HG03095 (cell line): ENCODE results near the gene KIAA1217.

ENCODE experiments used
- ATAC-seq: cut with Tn5 transposase; IDR thresholded peaks from one replicate; pipeline ENCODE4 v1.9.1; 2021; ENCODE audit warnings: moderate library complexity; ENCODE audit not compliant: unreplicated experiment

Gene KIAA1217

DNA sequence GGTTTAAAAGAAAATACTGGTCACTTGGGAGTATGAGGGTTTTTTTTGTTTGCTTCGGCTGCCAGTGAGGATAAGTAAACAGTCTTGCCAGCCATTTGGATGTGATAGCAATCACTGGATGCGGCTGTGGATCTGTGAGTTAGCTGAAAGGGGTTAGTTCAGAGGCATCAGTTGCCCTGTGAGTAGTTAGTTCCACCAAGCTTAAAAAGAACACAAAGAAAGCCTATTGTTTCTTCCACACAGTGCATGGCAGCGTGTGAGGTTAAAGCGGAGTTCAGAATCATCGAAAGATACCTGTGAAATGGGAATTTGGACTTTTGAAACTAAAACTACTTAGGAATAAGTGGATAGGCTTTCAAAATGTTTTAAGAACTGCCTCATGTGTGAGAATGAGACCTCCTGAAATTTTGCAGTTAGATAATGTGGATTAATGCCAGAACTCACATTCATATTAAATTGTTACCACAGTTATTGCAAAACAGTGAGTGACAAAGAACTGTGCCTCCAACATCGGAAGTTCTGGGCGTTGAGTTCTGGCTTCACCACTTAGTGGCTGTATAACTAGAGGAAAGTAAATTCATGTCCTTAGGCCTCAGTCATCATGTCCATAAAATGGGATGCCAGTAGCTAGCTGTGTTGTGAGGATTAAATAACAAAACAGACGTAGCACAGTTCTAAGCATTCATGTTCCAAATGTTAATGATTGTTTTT is 31.3 kb downstream of the KIAA1217 start:
- ATAC-seq: no peak

DNA sequence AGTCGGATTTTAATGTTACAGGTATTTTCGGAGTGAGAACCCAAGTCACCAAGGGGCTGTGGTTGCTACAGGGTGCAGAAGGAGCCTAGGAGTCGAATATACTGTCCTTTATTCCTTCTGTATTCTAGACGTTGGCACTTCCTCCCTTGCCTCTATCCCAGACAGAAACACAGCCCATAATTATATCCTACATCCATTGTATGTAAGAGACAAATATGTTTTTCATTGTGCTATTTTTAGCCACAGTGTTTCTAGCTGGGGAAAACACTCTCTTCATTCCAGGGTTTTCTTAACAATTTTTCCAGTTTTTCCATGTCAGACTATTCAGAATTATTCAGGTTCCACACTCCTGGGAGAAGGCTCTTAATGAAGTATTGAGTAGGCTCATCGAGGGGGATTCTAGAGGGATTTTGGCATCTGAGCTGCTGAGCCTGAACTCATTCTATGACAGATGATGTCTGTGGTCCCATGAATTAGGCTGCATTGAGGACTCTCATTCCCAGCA is 32.6 kb downstream of the KIAA1217 start:
- ATAC-seq: no peak

DNA sequence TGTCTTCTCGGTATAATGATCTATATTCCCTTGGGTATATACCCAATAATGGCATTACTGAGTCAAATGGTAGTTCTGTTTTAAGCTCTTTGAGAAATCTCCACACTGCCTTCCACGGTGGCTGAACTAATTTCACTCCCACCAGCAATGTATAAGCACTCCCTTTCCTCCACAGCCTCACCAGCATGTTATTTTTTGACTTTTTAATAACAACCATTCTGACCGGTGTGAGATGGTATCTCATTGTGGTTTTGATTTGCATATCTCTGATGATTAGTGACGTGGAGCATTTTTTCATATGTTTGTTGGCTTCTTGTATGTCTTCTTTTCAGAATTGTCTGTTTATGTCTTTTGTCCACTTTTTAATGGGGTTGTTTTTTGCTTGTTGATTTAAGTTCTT is 33.6 kb downstream of the KIAA1217 start:
- no peak for ATAC-seq

DNA sequence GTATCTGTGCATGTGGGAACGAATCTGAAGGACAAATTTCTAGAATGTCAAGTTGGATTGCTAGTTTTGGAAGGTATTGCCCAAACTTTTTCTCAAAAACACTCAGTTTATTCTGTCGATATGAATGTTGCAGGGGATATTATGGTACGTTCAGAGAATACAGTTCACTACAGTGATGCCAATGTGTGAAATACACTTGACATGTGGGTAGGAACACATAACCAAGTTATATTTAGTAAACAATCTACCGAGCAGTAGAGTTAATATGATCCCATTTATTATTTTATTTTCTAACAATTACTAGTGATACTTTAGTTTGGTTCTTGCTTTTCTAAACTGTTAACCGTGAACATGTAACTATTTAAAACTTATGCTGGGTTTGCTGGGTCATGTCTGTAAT is 37.4 kb downstream of the KIAA1217 start:
- ATAC-seq: no peak

DNA sequence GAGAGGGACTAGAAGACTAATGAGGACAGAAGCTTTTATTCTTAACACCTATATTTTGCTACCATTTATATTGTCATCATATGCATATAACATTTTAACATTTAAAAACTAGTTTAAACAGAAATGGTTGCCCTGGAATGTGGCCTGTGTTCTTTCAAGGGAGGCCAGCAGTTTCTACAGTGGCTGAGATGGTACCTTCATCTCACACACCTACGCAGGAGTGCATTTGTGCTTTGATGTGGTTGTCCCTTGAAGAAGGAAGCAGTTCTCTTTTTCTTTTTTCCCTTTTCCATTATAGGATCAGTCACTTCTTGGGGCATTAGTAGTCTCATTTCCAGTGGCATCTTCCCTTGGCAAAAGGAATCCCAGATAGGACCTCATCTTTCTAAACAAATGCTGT is 38.9 kb downstream of the KIAA1217 start:
- ATAC-seq: no peak

DNA sequence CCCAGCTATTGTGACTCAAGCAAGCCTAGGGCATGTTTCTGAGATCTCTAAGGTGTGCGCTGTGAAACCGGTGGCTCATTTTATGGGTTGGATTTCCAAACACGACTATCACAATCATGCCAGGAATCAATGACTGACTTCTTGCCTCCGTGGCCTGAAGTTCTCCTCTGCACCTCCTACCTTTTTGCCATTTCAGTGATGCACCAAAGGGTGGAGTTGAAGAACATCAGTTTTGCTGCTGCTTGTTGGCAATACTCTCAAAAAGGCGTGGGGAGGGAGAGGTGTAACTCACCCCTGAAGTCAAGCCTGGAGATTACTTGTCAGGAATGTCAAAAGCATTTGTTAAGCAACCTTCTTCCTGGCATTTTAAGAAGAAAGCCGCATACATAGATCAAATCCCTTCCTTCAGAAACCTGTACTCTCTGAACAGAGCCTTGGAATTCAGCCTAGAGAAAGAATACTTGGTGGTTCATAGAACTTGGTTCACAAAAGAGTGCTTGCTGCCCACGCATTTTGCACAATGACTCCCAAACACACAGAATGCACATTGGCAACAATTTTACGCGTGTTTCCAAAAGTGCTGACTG is 41.0 kb downstream of the KIAA1217 start:
- no peak for ATAC-seq

DNA sequence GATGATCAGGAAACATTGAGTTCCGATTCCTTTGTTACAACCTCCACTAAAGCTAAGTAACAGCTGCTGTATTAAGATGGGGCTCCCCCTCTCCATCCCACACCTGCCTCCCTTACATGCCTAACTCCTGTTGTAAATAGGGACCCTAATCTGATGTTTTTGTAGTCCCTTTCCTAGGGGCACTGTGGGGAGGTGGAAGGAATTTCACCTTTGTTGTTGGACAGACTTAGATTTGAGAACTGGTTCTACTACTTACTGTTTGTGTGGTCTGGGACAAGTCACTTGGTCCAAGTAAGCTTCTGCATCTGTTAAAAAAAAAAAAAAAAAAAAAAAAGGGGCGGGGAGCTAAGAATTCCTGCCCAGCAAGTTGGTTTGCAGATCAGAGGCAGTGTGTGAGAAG is 42.6 kb downstream of the KIAA1217 start:
- ATAC-seq: no peak

DNA sequence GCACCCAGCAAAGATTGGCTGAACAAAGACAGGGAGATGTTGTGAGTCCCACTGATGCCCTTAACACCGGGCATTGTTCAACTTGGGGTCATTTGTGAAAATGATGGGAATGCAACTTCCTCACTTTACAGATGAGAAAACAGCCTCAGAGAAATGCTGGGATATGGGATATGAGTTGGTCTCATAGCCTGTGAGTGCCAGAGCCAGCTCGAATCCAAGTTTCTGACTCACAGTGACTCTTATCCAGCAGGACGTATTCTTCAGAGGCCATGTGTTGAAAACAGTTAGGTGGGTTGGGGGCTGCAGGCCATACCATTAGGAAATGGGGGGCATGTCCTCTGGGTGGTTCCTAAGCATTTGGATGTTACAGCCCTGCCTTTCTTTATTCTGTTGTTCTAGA is 45.2 kb downstream of the KIAA1217 start:
- ATAC-seq: no peak

DNA sequence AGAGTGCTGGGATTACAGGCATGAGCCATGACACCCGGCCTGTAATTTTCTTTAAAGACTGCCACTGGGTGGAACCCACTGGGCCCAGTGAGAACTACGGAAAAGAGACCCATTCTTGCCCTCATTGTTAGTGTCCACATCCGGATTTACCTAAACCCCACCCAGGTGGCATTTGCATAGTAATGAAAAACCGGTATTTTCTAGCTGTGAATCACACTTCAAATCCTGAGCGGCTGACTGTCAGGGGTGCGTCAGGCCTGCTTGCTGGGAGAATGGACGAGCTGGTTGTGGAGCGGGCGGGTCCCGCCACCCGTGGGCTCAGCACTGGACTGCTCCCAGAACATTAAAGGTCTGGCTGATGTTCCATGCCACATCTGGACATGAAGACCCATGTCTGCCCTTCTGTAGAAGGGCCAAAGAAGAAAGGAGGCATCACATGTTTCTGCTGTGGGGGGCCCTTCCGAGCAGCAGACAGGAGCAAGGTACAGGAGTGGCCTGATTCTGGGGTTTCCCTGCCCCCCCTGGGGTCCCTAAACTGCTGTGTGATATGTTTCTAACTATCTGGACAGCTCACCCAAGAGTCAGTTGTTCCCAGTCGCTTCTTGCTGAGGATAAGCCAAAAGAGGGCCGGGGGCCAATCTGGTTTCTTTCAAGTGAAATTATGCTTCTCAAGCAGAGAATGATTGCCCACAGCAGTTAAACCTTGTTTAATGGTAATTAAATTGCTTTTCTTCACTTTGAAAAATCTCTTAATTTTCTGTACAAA is 46.4 kb downstream of the KIAA1217 start:
- ATAC-seq: no peak

DNA sequence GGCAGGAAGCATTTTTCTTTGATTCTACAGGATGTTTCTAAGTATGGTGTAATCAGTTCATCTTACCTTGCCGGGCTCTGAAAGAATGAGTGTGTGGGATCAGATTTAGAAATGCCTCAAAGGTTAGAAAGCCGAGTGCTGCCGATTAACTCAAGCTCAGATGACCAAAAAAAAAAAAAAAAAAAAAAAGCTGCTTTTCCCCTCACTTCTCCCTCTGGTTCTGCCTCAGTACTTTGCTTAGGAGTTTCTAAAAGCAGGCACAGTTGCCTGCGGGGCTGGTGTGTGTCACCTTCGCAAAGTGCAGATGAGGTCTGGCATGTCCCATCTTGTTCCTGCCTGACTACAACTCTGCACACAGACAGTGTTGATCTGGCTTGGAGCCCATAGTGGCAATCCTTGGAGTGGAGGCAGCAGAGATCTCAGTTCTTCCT is 47.0 kb downstream of the KIAA1217 start:
- no peak for ATAC-seq

DNA sequence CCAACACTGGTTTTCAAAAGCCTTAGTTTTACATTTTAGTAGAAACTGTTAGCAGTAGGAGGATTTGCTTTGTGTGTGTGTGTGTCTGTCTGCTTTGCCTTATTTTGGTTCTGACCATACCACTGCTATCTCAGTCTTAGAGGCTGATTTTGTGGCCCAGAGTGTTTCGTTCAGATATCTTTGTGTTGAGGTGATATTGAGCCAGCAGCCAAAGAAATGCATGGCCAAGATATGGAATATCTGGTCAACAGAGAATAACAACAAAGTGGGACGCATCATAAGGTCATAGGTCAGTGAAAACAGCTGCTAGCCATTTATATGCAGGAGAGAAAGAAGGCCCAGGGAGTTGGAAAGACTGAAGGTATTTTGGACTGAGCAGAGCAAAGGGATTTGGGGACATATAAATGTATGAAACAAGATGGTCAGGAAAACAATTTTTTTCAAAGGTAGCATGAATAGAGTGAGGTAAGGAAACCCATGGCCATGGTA is 47.7 kb downstream of the KIAA1217 start:
- no peak for ATAC-seq

DNA sequence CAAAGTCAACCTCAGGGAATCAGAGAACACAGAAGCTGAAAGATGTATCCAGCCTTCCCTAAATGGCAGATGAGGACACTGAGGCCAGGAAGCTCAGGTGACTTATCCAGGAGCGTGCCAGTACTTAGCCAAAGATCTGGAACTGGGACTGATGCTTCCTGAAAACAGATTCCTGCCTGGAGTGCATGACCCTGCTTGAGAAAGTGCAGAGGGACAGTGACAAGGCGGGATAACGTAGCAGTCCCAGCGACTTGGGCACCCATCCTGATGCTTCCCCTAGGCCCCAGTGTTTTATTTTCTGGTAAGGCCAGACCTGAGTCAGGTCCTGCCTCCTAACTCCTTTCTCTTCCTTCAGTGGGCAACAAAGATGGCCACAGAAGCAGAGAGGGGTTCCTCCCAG is 48.6 kb downstream of the KIAA1217 start:
- no peak for ATAC-seq

DNA sequence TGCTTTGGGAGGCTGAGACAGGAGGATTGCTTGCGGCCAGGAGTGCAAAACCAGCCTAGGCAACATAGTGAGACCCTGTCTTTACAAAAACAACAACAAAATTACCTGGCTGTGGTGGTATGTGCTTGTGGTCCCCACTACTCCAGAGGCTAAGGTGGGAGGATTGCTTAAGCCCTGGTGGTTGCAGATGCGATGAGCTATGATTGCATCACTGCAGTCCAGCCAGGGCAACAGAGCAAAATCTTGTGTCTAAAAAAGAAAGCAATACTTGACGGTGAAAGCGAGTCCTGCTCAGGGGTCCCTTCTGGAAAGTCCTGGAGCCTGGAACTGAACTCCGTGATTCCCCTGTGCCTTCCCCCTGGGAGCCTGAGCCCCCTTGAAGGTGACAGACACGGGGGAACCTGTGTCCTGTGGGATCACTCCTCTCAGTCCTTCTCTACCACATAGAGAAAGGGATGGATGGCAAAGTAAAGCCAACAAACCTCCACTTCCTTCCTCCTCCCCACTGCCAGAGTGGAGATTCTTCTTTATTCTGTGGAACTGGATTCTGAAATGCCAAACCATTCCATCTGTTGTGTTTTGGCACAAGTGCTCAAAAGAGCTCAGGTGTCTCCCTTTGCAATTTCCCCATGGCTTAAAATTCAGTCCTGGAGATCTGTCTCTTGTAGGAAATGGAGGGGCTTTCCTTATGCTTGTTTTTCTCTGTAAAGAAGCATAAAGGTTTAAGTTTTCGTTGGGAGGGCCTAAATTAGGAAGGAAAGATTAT is 50.6 kb downstream of the KIAA1217 start:
- ATAC-seq: no peak

DNA sequence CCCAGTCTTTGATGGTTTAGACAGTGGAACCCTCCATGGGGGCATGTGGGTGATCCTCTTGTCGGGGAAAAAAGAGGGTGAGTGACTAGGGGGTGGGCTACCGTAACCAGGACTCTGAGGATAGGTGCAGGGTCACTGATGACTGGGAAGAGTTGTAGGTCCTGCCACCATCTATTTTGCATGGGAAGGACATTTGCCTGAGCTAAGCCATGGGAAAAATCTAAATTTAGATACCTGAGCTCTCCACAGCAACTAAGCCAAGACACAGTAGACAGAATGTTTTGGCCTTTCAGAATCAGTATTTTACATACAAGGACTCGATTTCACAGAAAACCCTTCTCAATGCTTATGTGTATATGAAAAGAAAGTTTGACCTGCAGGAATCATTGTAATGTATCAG is 52.7 kb downstream of the KIAA1217 start:
- no peak for ATAC-seq

DNA sequence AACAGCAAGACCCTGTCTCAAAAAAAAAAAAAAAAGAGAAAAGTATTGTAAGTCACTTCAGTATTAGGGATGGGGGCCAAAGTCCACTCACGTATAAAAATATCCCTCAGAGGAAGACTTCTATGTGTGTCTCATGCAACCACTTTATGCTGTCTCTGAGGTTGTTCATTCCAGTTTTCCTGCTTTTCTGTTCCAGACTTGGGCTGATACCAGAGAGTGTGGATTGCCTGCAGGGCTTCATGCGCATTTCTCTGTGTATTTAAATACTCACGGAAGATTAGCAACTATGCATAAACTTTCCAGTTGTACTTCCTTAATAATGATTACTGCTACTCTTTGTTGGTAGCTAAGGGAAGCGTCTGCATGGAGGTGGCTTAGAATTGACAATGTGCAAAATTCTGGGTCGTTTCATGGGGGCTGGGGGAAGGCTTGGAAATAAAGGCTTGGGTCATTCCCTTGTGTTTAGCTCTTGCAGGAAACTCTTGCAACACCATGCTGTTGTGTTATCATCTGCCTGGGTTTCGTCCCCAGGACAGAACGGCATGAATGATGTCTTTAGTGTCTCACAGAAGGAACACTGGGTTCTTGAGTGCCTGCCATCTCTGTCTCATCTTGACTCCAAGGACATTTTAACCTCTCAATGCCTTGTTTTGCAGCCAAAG is 54.1 kb downstream of the KIAA1217 start:
- no peak for ATAC-seq

DNA sequence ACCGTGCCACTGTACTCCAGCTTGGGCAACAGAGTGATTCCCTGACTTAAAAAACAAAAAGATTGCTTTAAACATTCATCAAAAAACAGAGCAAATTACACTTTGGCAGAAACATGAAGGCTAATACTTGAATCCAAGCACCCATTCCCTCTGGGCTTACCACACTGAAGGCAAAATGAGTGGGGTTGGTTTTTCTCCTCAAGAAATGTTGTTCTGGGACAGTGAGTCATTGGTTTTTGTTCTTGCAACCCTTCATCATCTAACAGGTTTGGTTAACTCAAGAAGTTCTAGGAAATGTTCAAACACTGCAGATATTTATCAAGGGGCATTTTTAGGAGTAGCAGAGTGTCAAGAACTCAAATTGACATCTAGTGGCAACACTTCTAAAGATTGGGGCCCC is 60.5 kb downstream of the KIAA1217 start:
- ATAC-seq: no peak

DNA sequence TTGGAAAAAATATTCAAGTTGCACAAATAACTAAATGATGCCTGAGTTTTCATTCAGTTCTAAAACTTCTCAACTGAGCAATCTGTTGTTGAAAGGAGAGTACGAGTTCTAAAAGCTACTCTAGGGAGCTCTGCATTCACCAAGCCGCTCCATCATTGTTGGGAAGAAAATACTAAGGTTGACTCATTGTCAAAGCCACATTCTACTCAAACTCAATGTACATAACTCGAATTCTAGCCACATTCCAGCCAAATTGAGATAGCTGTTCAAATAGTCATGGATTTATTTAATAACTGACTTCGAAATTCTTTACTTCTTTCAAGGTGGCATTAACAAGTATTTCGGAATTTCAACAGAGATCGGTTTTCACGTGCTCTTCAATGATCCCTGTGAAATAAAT is 63.4 kb downstream of the KIAA1217 start:
- ATAC-seq: no peak

DNA sequence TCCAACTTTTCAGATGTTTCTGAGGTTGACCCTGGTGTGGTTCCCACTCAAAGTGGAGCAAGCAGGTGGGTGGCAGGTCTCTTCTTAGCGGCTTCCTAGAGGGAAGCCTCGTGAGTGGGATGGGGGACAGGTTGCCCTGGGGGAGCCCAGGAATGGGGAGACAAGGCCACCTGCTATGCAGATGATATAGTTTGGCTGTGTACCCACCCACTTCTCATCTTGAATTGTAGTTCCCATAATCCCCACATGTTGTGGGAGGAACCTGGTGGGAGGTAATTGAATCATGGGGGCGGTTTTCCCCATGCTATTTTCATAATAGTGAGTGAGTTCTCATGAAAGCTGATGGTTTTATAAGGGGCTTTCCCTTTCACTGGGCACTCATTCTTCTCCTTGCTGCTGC is 68.3 kb downstream of the KIAA1217 start:
- no peak for ATAC-seq

DNA sequence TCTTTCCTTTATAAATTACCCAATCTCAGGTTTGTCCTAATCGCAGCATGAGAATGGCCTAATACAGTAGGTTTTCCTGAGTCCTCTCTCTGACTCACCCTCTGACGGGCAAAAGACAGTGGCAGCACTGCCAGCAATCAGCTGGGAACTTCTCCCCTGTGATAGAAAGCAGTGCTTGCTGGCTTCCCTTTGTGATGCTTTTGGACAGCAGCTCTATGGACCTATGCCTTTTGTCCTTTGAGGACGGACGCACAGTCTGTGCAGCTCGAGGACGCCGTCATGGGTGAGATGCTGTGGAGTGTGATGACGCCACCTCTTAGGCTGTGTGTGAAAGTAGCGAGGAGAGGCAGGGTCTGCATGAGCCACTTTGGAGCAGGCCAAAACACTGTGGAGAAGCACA is 68.8 kb downstream of the KIAA1217 start:
- ATAC-seq: no peak

DNA sequence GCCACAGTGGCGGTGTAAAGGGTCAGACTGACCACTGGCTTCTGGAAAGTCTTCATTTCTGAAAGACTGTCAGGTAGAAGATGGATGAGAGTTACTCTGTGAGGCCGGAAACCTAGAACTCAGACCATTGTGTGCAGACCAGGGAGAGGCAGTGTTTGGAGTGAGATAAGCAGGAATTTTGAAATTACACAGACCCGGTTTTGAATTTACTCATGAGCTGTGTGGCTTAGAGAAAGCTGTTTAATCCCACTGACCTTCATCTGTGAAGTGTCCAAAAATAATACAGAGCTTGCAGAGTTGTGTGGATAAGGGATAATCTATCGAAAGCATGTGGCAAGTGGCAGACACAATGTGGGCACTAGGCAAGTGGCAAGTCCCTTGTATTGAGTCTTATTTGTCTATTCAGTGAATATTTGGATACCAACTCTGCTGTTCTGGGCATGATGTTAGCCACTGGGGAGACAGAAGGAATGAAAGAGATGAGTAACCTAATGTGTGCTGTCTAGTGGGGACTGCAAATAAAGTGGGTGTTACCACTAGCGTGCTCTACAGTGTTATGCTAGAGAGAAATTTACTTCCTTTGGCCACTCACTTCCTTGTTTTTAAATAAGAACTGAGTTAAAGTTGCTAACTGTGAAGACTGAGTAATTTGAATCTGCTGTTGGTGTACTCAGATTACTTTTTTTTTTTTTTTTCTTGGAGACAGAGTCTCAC is 69.4 kb downstream of the KIAA1217 start:
- no peak for ATAC-seq
